GM21825 (cell line): Measurements from ENCODE around the gene PAX2.

ENCODE experiments used
- ATAC-seq: cut with Tn5 transposase; IDR thresholded peaks from one replicate; pipeline ENCODE4 v1.9.1; 2021; ENCODE audit warnings: mild to moderate bottlenecking, moderate library complexity; ENCODE audit not compliant: unreplicated experiment

PAX2 gene

DNA sequence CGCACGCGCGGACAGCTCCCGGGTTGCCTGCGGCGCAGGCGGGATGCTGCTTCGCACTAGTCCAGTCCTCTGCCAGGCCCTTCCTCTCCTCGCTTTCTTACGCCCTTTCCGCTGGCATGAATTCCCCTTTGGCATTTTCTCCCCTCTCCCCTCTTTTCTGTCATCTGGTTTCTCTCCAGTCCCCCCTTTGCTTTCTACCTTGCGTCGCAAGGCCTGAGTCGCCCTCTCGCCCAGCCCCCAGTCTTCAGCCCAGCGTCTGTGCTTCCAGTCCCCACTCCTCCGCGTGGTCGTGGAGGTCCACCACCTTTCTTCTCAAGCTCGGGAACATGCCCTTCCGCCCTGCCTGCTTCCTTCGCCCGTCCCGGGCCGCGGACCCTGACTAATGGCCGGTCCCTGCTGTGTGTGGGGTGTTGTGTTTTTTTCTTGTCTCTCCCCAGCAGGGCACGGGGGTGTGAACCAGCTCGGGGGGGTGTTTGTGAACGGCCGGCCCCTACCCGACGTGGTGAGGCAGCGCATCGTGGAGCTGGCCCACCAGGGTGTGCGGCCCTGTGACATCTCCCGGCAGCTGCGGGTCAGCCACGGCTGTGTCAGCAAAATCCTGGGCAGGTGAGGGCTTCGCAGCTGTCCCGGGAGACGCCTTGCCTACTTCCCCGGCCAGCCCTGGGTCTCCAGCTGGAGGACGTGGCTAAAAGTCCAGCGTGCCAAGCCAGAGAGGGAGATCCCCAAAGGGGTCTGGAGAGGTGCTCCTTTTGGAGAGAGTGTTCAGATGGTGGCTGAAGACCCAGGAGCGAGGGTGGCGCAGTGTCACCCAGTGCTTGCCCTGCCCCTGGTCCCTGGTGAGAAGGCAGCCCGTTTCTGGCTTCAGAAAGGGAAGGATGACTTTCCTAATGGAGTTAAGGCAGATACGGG, 4.2 kb downstream of the PAX2 start:
- no peak for ATAC-seq

DNA sequence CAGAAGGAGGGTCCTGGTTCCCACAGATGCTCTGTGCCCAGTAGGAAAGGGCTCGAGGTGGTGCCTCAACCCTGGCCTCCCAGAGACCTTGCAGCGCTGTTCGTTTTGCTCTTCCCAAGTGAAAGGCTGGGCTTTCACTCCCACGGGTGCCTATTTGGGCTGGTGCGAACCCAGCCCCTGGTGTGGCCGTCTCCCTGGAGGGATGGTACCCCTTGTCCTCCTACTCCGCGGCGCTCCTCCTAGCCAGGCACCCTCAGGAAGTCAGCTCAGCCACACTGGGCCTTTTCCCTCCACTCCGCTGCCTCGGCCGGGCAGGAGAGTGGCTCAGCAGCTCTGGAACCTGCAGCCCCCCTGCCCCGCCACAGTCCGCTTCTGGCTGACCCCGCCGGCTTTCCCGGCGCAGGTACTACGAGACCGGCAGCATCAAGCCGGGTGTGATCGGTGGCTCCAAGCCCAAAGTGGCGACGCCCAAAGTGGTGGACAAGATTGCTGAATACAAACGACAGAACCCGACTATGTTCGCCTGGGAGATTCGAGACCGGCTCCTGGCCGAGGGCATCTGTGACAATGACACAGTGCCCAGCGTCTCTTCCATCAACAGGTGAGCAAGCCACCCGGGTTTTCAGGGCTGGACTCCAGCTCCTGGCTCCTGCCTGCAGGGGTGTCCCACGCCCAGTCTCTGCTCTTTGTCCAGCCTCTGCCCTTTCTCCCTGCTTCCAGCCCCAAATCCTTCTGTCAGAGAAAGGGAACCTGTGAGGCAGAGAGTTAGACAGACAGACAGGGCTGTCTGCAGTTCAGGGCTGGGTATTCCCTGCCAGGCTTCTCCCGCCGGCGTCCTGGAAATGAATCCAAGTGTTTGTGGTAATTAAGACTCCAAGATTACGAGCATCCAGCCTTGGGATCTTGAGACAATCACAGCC, 5.2 kb downstream of the PAX2 start:
- no peak for ATAC-seq

DNA sequence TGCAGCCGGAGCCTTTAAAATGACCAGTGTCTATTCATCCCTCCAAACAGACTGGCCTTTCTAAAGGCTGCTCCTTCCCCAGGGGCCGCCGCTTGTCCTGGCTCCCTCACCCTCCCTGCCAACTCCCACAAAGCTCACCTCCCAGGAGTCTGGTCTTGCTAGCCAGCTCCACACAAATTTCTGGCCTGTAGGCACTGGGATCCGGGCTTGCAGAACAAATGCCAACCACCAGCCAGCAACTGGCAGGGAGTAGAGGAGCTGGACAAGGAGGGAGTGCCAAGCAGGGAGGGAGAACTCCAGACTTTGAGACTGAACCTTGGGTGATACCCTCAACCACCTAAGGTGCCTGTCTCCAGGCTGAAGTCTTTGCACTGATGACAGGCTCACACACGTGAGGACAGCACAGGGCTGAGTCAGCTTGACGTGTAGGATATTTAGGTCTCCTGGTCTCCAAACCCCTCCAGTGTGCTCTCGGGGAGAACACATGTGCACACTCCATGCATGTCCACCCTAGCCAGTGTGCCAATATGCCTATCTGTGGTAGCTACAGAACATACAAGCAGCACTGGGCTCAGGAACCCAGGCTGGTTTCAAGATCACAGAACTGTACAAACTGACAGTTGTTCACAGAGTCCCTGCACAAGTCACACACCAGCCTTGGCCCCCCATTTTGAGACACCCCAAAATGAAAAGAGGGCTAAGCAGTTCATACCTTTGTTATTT, 6.0 kb downstream of the PAX2 start:
- no peak for ATAC-seq

DNA sequence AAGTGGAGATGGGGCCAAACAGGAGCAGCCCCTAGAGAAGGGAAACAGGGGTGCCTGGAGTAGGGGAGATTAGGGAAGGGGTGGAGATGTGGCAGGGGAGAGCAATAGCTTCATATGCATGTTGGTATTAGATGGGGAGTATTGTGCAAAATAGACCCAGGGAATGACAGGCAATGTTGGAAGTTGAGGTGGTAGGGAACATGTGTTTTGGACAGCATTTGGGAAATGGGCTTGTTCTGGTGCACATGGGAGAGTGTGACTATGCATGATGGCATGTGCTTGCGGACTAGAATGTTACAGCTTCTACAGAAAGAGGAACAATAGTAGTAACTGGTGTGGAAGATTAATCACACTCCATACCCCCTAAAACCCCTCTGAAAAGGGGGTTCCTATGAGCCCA, 10.4 kb downstream of the PAX2 start:
- ATAC-seq: no peak

DNA sequence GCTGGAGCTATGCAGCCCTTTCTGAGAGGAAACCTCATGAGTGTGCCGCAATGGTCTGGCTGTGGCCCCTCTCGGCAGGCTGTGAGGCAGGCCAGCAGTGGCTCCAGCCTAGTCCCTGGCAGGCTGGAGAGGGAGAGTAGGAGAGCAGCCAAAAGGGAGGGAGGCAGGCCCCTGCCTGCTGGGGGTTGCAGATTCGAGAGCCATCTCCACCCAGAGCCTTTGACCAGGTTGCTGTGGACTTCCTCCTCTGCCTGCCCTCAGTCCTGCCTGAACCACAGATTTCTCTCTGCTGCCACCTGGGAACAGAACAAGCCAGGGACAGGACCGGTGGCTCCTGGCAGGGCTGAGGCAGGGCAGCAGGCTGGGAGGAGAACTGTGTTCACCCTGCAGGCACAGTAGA, 13.9 kb downstream of the PAX2 start:
- ATAC-seq: no peak

DNA sequence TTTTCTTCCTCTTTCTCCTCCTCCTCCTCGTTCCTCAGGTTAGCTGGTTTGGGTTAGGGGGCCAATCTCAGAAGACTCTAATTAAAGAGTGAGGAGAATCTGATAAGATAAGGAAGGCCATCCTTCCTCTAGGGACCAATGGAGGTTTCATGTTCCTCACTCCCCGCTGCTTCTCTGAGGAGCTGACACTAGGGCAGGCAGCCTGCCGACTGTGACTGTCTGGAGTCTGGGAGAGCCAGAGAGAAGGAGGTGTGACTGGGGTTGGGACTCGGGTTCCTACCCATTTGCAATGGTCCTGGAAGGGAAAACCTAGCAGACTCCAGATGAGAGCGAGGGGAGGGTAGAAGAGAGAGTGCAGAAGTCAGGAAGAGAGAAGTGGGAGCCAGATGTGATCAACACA, 15.3 kb downstream of the PAX2 start:
- ATAC-seq: no peak

DNA sequence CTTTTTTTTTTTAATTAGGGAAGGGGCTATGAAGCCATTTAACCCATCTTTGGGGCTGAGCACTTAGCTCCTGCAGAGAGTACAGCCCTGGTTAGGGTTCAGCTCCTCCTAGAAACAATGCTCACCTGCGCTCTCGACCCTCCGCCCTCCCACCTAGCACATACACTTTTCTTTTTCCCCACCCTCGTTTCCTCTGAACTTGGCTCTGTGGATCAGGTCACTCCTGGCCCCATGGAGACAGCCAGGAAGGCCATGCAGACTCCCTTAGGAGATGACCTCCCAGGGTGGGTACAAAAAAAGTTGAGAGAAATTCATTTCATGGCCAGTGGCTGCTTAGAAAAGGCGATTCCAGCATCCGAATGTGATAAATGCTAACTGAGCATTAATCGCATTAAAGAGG, 15.8 kb downstream of the PAX2 start:
- ATAC-seq: no peak

DNA sequence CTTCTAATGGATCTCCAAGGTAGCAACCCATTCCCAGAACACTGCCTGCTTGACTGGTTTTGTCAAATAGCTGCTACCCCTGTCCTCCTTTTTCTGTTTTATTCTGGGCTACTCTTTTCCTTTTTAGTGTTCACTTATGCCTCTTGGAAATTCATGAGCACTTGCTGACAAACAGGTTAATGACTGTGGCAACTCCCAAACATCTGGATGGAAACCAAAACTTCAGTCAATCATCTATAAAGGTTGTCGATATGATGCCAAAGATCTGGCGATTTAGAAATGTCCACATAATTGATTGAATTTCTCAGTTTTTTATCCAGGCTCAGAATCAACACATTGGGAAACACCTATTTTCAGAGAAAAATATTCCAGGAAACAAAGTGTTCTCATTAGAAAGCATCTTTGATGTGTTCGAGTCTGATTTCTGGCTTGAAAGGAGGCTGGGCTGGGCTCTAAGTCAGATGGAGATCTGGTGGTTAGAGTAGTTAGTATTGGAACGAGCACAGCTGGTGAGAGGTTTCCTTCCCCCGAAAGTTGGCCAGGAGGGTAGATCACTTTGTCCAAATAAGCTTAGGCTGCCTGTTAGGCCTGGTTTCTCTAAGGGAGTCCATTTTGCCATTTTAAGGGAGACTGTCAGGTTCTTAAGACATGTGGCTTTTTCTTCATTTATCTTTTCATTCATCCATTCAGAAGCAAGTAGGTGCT, 17.8 kb downstream of the PAX2 start:
- ATAC-seq: no peak

DNA sequence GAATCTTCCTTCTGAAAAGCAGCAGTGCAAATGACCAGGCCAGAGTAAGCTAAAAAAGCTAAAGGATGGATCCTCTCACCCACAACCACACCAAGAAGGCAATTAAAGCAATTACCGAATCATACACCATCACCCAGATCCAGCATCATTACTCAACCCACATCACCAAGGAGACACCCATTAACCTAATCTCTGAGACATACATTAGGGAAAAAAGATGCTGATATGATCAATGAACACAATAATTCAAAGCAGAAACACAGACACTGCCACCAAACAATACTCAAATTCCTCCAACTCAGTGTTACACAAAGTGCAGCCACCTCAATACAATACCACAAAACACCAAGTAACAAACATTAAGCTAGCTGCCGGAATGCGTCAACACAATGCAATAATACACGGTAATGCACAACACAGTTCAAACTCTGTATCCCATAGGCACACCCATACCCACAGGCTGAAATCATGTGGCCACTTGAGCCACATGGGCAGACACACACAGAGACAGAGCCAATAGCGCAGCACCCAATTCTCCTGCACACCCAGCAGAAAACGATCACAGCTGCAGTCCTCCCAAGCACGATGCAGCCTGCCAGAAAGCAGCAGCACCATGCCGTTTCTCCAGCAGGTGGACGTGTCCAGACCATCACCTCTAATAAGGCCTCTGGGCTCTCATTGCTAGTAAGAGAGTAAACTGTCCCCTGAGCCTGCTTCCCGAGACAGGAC, 21.5 kb downstream of the PAX2 start:
- ATAC-seq: no peak

DNA sequence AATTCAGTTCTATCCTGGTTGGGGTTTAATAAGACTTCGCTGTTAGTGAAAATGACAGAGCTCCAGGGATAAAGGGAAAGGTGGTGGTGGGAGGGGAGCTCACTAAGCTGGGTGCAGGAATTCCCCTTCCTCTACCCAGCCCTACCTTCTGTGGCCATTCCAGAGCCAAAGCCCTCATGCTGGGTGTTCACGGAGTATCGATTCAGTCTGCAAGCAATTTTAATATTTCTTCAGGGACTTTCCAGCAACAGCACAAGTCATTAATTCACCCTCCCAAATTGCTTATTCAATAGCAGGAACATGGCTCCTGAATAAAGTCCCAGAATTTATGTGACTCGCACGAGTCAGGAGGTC, 22.0 kb downstream of the PAX2 start:
- ATAC-seq: no peak

DNA sequence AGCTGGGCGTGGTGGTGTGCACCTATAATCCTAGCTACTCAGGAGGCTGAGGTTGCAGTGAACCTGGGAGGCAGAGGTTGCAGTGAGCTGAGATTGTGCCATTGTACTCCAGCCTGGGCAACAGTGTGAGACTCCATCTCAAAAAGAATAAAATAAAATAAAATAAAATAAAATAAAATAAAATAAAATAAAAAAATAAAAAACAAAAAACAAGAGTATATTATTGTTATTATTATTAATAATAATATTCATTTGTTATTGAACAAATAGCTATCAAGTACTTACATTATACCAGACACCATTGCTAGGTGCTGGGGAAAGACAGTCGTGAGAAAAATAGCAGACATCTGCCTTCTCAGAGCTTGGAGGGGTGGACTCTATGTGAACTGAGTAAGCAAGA, 24.1 kb downstream of the PAX2 start:
- ATAC-seq: no peak

DNA sequence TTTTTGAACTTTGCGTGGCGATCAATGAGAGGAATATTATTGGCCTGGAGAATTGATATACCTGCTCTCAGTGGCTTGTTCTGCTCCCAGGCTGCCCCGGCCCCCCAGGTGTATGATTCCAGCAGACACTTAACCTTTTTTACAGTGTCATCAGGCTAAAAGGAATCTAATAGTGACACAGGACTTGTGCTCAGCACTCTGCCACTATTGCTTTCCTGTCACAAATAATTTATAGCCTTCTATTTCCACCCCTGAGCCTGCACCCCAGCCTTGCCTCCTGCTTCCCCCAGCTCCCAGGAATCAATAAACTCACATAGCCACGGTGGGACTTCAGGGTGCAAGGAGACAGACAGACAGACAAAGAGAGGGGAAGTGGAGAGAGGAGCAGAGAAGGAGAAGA, 28.3 kb downstream of the PAX2 start:
- ATAC-seq: no peak

DNA sequence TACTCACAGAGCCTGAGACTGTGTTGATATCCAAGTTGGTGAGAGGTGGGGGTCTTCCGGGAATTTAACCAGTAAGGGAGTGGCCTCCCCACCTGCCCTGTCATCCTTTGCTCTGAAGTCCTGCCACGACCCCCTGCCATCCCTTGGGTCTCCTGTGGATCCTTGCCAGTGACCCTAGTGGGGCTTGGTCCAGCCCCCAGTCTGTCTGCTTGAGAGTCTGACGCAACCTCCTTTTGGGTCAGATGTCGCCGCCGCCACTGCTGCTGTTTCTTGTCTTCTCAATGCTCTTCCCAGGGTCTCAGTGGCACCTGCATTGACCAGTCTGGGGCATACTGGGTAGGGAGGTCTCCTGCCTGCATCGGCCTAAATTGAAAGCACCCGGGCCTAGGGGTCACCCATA, 28.8 kb downstream of the PAX2 start:
- no peak for ATAC-seq

DNA sequence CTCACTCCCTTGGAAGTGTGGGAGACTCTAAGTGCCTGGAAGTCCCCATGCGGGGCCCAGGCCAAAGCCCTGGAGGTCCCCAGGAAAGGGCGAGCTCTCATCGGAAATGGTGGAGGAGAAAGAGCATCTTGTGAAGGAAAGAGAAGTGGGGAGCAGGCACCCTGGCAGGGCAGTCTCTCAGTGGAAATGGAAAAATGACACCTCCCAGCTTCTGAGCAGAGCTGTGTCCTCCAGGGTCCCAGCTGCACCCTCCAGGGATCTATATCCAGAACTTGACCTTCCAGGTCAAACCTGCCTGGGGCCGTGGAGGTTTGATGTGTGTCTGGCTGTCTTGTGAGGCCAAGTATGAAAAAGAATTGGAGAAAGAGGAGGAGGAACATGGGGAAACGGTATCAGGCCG, 29.5 kb downstream of the PAX2 start:
- ATAC-seq: no peak

DNA sequence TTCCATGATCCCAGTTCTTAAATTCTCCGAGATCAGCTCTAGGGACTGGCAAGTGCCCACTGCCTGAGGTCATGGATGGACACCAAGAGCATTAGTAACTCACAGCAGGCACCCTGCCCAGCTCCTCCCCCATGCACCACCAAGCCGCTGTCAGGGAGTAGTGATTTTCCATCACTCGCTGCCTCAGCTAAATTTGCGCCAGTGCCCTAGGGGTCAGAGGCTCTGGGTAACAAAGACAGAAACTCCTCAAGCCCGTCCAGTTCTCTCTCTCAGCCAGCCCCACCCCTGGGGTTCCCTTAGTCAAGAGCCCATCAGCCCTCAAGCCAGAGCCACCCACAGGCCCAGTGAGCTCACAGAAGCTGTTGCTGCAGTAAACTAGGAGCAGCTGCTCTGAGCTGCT, 30.0 kb downstream of the PAX2 start:
- no peak for ATAC-seq

DNA sequence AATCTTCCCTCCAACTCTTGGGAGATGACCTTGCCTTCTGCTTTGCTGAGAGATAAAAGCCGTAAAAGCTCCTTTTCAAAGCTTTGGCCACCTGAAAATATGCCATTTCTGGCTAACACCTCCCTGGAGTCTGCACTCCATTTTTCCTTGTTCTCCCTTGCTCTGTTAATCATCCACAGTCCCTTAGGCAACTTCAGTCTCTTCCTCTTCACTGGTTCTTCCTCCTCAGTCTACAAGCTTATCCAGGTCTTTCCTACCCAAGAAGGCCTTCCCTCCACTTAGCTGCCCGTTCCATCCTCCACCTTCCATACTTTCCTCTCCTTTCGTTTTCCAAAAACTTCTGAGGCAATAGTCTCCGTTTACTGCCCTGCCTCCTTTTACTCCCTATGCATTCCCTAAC, 30.5 kb downstream of the PAX2 start:
- no peak for ATAC-seq

DNA sequence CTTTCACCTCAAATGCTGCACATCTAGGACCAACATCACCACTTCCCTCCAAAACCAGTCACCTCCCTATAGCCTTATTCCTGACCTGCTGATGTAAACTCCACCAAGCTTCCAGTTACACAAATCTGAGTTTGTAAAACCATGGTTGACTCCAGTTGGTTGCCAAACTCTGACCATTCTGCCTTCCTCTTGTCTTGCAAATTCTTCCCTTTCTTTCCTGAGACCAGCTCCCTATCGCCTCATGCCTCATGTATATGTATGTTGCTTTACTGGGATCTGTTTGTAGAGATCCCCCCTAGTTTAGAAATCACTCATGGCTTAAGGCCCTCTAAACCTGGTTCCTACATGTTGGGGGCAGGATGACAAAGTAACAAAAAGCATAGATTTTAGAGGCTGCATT, 31.3 kb downstream of the PAX2 start:
- ATAC-seq: no peak

DNA sequence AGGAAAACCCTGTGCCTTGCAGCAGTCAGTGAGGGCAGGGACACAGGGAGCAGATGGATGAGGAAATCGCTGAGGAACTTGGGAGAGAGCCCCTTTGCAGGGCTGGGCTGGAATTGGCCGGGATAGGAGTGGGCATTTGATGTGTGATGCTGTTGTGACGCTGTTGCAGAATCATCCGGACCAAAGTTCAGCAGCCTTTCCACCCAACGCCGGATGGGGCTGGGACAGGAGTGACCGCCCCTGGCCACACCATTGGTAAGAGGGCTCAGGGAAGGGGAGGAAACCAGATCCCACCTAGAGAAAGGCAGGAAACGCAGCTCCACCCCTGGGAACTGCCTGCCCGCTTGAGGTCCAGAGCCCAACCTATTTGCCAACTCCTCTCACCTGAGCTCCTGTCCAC, 33.9 kb downstream of the PAX2 start:
- ATAC-seq: no peak

DNA sequence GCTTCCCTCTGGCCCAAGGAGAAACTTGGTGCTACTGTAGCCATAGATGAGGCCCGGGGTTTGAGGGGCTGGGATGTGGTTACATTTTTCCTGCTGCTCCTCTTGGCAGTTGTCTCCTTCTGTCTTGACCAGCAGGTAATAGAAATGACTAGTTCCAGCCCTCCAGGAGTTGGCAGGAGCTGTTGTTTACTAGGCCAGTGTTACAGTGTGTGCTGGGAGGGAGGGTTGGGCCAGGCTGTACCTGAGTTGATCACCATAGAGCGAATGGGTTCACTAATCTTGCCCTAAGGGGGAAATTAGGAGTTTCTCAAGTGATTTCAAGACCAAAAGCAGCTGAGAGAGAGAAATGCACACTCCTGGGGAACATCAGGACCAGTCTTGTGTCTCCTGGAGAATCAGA, 34.9 kb downstream of the PAX2 start:
- no peak for ATAC-seq

DNA sequence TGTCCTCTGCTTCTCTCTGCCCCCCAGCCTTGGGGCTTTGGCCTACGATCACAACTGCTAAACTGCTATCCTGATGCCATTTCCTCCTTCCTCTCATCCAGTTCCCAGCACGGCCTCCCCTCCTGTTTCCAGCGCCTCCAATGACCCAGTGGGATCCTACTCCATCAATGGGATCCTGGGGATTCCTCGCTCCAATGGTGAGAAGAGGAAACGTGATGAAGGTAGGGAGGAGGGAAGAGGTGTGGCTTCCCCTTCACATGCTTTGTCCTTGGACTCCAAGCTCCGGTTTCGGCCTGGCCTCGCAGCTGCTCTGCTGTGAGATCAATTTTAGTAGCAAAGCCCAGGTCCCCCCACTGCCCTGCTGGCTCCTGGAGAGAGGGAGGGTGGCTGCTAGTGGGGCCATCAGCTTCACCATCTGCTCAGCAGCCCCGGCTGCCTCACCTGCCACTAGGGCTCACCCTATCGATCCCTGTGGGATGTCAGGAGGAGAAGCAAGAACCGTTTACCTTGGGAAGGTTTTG, 35.8 kb downstream of the PAX2 start:
- no peak for ATAC-seq
